GDM1 (cell line): ENCODE data around the gene CLK1.
"Not testable (repeated sequence)": the region's sequence is repeated elsewhere in the genome, so short reads cannot be mapped to it uniquely, and the experiment has no call there.

ENCODE experiments used
- DNase-seq: peaks from one replicate; lab custom pipeline; 2025; lab: John Stamatoyannopoulos, UW

The CLK1 gene

DNA sequence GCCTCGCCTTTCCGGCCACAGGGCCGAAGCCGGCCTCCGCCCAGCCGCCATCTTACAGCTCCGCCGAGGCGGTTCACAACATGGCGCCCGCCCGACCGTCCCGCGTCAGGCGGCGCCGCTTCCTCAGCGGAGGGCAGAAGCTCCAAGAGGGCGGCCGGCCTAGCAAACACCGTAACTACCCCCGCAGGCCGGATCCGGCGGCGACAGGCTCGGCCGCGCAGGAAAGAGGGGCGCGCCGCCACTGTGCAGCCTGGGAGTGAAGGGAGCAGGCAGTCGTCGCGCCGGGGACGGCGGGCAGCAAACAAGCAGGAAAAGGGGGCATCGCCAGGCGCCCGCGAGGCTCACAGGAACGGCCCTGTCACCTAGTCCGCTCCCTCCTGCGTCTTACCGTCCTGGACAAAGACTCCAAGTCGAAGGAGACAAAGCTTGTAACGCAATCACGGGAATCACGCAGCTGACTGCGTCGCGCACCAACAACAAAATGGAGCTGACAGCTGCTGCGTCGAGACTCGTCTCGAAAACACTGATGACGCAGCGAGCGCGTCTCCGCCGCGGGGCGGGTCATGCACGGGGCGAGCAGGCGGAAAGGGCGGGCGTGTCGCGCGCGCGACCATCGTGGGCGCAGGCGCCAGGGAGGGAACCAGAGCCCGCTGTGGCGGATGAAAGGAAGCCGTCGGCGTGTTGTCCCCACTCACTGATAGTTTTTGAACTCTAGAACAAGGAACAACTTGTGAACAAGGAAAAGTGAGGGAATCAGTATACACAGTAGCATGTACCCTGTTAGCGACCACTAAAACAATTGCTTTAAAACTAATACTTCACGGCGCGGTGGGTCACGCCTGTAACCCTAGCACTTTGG lies at the start of gene CLK1:
TSS of gene CLK1 (minus strand) at position 483 of the 859 bp plus-strand sequence. CDS start 2,796 bp downstream, outside the sequence.
- DNase-seq = peak; percentile 92

DNA sequence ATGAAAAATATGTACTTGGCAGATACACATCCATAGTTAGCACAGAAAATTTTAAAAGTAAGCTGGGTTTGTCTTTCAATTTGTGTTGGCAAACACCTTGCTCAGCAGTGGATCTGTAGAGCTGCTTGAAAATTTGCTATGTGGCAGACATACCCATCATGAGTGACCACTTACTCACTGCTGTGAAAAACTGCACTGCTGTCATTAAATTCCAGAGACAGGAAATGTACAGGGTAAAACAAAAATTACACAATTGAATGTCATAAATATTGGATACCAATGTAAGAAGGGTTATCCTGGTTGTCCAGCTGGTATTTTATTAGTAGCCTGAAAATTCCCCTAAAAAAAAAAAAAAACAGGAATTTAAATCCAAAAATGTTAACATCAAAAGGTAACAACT lies 49.2 kb upstream of the CLK1 start:
- no peak for DNase-seq

DNA sequence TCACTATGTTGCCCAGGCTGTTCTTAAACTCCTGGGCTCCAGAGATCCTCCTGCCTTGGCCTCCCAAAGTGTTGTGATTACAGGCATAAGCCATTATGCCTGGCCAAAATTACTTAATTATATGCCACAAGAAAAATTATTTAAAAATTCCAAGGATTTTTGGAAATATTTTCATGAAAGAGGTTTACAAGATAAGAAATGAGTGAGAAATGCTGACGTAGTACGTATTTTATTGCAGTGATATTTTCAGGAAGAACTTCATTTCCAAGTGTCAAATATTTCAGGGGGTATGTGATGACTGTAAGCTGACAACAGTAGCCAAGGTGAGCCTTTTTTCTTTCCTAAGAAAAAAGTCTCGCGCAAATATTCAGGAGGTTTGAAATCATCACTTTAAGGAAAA lies 45.5 kb upstream of the CLK1 start:
- no peak for DNase-seq

DNA sequence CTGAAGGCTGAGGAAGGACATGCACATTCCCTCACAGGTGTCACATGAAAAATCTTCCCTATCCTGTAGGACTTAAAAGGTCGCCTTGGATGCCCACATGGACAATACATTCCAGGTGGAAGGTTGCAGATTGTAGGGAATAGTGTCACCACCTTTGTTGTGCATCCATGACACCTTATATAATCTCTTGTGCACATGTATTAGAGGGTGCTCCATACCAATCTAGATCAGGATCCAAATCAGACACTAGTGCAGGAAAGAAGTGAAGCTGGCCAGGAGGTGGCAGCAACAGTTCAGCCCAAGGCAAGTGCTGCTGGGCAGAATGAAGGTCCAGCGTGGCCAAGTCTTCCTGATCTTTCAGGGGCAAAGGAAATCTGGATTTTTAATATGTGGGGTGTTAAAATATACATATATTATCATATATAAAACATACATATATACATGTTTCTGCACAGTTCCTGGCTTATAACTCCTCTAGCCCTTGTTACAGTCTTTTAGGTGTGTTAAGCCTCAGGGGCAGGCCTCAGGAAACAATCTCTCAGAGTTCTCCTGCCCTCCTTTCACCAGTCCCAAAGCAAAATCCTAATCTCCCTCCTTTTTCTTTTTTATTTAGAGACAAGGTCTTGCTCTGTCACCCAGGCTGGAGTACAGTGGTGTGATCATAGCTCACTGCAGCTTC lies 41.3 kb upstream of the CLK1 start:
- peak; percentile 26 for DNase-seq

DNA sequence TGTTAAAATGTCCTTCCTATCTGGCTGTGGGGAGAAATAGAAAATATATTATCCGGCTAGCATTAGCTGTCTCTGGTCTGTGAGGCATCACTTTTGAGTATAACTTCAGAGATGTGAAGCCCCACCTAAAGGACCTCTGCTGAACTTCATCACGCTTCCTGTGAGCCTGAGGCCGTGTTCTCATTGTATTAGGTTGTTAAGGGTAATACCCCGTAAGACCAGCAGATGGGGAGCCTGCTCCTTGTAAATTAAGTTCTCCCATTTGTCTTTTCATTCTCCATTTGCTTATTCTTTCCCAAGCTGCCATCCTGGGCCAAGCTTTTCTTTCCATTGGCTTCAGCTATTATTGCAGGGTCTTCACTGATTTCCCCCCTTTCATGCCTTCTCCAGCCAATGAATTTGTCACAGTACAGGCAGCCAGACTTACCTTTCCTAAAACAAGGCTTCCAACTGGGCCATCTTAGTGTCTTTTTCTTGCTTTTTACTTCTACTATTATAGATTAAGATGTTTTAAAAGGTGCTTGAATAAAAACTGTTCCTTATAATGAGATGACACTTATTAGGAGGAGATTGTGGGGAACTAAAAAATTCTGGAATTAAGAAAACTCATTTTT lies 37.1 kb upstream of the CLK1 start:
- peak; percentile 72 for DNase-seq

DNA sequence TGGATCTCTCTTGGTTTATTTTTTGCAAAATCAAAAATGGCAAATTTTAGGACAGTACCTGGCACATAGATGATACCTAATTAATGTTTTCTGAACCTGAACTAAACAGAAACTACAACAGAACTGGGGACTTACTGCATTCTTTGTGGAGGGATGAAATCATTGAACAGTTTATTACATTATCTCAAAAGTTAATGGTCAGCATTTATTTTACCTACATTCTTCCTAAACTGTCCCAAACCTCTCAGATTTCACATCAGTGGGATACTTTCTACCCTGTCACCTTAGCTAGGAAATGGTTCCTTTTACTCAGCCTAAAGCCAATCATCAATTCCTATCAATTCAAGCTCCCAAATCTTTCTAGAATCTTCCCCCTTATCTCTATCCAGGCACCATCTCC lies 35.0 kb upstream of the CLK1 start:
- no peak for DNase-seq

DNA sequence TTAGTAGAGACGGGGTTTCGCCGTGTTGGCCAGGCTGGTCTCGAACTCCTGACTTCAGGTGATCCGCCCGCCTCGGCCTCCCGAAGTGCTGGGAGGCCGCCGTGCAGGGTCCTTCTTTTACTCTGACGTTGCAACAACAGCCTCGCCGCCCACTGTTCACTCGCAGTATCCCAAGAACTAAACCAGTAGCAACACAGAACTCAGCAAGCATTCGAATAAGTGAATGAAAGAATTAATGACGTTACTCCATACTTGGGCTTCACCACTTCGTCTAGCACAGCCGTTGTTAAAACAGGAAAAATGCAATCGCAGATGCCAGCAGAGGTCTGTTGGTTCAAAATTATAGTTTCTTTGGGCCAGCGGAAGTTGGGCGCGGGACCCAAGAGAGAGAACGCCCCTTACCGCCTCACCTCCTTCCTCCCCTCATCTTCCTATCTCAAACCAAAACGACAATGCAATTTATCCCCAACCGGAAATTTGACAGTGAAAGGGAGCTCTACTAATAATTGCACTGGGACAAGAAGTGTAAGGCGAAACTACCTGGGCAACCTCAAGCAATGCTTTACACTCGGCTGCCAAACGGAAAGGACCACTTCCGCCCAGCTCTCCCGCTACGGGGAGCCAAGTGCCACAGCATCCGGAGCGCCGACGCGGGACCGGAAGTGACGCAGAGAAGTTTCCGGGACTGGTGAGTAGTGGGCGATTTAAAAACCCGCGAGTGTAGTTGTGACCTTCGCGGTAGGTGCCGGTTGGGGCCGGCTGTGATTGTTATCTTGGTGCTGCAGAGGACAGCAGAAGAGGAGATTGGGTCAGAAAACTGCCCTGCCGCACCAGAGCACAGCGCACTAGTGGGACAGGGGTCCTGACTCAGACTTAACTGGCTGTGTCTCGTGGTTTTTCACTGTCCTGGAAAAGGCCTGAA lies 24.5 kb upstream of the CLK1 start, which contains the start of the genes NIF3L1 and PPIL3:
TSS of gene NIF3L1 (plus strand) at position 668 of the 922 bp plus-strand sequence. CDS start 2,573 bp downstream, outside the sequence.
TSS of gene PPIL3 (minus strand) at position 374 of the 922 bp plus-strand sequence. CDS start 1,462 bp downstream, outside the sequence.
- peak; percentile 91 for DNase-seq

DNA sequence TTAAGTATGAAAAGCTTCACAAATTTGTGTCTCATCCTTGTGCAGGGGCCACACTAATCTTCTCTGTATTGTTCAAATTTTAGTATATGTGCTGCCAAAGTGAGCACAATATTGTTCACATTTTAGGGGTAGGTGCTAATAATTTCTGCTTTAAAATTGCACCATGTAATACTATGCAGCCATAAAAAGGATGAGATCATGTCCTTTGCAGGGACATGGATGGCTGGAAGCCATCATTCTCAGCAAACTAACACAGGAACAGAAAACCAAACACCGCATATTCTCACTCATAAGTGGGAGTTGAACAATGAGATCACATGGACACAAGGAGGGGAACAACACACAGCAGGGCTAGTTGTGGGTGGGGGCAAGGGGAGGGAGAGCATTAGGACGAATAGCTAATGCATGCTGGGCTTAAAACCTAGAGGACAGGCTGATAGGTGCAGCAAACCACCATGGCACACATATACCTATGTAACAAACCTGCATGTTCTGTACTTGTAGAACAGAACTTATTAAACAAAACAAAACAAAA lies 17.3 kb upstream of the CLK1 start:
- not testable (repeated sequence) for DNase-seq

DNA sequence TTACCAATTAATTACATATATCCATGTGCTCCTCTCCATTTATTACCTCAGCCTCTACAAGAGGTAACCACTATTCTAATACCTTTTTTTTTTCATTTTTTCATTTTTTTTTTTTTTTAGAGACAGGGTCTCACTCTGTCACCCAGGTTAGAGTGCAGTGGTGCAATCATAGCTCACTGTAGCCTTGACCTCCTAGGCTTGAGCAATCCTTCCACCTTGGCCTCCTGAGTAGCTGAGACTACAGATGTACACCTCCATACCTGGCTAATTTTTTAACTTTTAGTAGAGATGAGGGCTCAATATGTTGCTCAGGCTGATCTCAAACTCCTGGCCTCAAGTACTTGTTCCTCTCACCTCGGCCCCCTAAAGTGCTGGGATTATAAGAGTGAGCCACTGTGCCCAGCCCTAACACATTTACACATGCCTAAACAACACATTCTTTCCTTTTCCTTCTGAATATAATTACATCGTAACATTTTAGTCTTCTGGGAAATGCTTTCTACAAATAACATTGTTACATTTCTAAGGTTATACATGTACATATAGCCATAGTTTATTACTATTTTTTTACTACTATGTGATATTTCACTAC lies 13.9 kb upstream of the CLK1 start:
- no peak for DNase-seq

DNA sequence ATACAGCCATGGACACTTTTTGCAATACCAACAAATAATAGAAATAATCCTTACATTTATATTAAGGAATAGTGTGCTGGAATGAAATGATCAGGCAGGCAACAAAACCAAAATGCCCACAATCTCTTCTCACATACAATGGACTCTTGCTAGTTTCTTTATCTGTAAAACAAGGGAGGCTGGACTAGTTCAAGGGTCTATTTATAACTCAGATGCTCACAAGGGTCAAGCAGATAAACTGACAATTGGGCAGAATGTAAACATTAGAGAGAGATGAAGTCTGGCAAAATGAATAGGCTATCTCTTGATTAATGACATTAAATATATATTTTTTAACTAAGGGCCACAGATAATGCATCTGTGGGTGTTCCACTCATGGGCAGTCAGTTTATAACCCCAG lies 13.0 kb upstream of the CLK1 start:
- DNase-seq = no peak

DNA sequence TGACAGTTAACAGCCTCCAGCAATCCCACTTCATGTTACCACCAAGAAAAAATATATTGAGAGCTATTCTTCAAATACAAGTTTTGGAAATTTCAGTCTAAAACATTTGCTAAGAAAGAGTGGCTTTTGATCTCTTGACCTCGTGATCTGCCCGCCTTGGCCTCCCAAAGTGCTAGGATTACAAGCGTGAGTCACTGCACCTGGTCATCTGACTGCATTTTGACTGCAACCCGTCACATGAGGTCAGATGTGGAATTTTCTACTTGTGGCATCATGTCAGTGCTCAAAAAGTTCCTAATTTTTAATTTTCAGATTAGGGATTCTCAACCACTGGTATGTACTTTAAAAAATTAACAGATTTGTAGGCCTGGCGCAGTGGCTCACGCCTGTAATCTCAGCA lies 9.1 kb upstream of the CLK1 start:
- DNase-seq = no peak

DNA sequence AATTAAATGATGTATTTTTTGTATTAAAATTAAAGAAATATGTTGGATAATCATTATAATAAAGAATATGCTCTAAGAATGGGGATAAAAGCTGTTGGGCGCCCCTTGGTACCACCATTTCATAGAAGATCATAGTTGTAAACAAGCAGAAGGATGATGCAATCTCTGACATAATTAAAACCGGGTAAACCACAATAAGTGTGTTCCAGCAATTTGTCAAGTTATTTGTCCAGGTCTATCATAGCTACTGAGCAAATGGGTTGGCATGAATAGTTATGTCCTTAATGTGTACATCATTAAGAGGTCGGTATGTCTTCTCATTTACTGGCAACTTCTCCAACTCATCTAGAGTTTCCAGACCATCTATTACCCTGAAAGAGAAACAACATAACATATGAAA lies 6.7 kb upstream of the CLK1 start:
- no peak for DNase-seq

DNA sequence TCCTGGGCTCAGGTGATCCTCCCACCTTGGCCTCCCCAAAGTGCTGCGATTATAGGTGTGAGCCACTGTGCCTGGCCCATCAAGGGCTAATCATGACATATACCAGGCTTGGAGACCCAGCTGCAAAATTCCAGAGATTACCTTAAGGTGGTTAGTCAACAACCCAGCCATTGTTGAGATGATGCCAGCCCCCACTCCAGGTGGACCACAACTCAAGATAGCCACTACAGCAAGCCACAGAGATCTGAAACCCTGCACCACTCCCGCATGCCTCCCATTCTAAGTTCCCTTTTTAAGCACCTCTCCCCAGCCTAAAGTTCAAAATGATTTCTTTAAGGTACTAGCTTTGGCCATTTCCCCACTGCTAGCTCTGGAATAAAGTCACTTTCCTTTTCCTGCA lies 4.6 kb upstream of the CLK1 start:
- DNase-seq = peak; percentile 5

DNA sequence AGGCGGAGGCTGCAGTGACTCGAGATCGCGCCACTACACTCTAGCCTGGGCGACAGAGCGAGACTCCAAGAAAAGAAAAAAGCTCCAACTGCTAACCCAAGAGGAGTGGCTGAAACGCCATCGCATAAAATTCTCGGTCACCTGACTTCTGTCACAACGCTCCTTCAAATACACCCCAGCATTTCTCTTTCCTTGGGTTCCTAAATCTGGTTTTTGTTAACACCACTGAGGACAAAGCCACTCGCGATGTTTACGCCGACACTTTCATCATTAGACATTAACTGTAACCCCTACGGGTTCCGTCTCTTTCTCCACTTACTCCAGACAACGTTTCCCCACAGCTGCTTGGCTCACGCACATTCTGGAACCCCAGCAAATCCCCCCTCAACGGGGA lies 679 bp downstream of the CLK1 start:
- no peak for DNase-seq

DNA sequence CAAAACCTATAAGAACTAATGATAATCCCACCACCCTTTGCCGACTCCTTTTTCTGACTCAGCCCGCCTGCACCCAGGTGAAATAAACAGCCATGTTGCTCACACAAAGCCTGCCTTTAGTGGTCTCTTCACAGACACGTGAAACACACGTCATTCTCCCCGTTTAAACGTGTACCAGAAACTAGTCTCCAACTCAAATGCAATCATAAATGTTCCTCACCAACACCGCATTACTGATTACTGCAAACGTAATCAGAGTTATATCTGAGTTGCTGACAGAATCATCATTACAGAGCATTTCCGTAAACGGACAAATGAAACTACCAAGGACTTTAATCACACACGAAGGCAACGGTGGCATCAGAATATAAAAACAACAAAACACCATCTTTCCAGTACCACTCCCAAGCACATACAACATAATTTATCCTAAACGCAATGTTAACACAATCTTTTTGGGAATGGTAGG lies 1.9 kb downstream of the CLK1 start:
- DNase-seq = no peak

DNA sequence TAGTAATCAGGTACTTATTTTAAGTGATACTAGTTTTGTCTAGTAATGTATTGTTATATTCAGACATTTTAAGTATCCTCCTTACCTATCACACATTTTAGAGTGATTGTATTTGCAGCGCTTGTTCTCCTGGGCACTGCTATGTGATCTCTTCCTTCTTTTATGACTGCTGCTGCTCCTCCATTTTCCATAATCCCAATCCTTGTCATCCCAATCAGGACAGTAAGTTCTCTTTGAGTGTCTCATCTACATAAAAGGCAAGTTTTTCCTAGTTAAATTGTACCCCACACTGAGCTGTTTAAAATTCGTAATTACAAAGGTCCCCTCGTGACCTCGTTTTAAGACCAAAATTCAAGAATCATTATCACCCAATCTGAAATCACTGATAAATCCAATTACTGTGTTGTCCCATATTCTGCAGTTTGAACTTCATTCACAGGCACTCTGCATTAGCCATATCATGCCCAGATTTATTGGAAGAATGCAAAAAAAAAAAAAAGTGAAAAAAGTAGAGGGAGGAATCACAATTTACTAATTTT lies 2.8 kb downstream of the CLK1 start:
- DNase-seq = no peak

DNA sequence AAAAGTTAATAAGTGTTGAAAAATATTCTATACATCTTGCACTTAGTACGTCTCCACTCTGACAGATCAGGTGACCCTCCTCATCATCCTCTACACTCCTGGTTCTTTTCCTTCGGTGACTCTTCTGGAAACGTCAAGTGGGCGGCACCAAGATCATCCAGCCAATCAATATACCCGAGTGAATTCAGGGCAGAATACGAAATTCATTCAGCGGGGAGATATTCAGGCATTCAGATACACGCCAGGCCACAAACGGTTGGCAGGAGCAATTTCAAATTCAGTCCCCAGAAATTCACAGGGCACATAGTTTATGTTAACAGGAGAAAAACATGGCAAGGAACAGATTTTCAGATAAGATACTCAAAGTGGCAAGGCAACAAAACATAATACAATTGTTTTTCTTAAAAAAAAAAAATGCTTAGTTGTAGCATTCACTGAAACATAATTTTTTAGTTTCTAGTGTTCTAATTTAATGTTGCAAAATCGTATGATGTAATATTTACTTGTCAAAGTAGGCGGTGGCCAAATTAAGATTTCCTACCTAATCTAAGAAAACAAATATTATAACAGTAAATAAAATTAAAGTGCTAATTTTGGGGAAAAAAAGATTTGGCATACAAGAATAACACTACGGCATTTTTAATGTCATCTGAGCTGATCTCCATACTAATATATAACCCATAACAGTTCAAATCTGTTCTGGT lies 4.2 kb downstream of the CLK1 start:
- DNase-seq = no peak

DNA sequence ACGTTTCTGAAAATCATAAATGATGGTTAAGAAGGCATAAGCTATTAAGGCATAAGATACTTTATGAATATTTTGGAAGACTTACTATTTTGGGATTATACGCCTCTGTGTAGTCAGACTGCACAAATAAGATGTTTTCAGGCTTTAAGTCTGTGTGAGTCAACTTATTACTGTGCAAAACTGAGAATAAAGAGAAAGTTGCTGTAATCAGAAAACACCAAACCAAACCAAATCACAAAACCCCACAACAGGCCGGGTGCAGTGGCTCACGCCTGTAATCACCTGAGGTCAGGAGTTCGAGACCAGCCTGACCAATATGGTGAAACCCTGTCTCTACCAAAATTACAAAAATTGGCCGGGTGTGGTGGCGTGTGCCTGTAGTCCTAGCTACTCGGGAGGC lies 7.7 kb downstream of the CLK1 start:
- no peak for DNase-seq

DNA sequence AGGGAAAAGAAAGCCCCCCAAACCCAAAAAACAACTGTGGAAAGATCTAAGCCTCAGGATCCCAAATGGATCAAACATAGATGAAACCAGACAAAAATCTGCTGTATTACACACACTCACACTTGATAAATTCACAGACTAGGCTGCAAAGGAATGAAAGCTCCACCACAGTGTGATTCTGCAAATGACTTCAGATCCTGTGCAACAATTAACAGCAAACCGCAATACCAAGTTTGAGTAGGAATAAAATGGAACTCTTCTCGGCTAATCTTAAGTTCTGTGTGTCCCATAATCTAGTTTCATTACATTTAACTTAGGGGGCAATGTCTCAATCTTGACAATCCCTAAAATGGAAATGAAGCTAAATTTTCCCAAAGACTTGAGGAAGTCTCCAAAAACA lies 11.9 kb downstream of the CLK1 start:
- DNase-seq = no peak
